Loucy (cell line): ENCODE results near the gene KPNB1.

Experiments
- H2AFZ ChIP-seq: fragments of 200-600 bp; sonication (generic); 2 replicates; pipeline ENCODE4 v1.6.0; 2016; ENCODE audit warnings: antibody characterized with exemption, mild to moderate bottlenecking, low read length, moderate library complexity
- H3F3A ChIP-seq: fragments of 200-600 bp; 2 replicates; pipeline ENCODE4 v1.6.0; 2016; ENCODE audit warnings: antibody characterized with exemption, low read depth, mild to moderate bottlenecking
- H3K27me3 ChIP-seq: fragments of 200-600 bp; sonication (generic); 2 replicates; pipeline ENCODE4 v1.6.1; 2014; ENCODE audit warnings: low read length, mild to moderate bottlenecking; ENCODE audit not compliant: insufficient read depth, poor library complexity, severe bottlenecking
- H3K36me3 ChIP-seq: fragments of 200-600 bp; sonication (generic); 2 replicates; pipeline ENCODE4 v1.6.1; 2016; ENCODE audit warnings: low read length; ENCODE audit not compliant: insufficient read depth
- H3K4me1 ChIP-seq: fragments of 200-600 bp; sonication (generic); 2 replicates; pipeline ENCODE4 v1.5.1; 2014; ENCODE audit warnings: low read length, mild to moderate bottlenecking; ENCODE audit not compliant: insufficient read depth, poor library complexity, severe bottlenecking
- H3K4me2 ChIP-seq: fragments of 200-600 bp; sonication (generic); 2 replicates; pipeline ENCODE4 v1.6.0; 2014; ENCODE audit warnings: antibody characterized with exemption, low read length, low read depth, mild to moderate bottlenecking; ENCODE audit not compliant: poor library complexity, severe bottlenecking
- H3K4me3 ChIP-seq: fragments of 200-600 bp; sonication (generic); 2 replicates; pipeline ENCODE4 v1.5.1; 2014; ENCODE audit warnings: low read length, mild to moderate bottlenecking, mixed read lengths; ENCODE audit not compliant: poor library complexity, severe bottlenecking
- H3K79me2 ChIP-seq: fragments of 200-600 bp; sonication (generic); 2 replicates; pipeline ENCODE4 v1.6.1; 2014; ENCODE audit warnings: low read length; ENCODE audit not compliant: insufficient read depth
- H3K9ac ChIP-seq: fragments of 200-600 bp; sonication (generic); 2 replicates; pipeline ENCODE4 v1.6.0; 2014; ENCODE audit warnings: mild to moderate bottlenecking, low read depth, low read length, moderate library complexity; ENCODE audit not compliant: poor library complexity, severe bottlenecking
- H3K9me2 ChIP-seq: fragments of 200-600 bp; sonication (generic); replicated peaks from 2 replicates; pipeline ENCODE4 v1.6.1; 2016; ENCODE audit warnings: low read depth, low read length, mixed read lengths
- H3K9me3 ChIP-seq: fragments of 200-600 bp; sonication (generic); 2 replicates; pipeline ENCODE4 v1.6.1; 2014; ENCODE audit warnings: mild to moderate bottlenecking, antibody characterized with exemption, low read length, low read depth; ENCODE audit not compliant: insufficient read depth
- H4K20me1 ChIP-seq: fragments of 200-600 bp; sonication (generic); 2 replicates; pipeline ENCODE4 v1.6.0; 2014; ENCODE audit warnings: antibody characterized with exemption, low read length, mild to moderate bottlenecking; ENCODE audit not compliant: insufficient read depth, poor library complexity, severe bottlenecking
- CTCF ChIP-seq: fragments of 200-600 bp; sonication (generic); conservative IDR thresholded peaks from 2 replicates; pipeline ENCODE4 v1.5.1; 2014; ENCODE audit warnings: mild to moderate bottlenecking, antibody characterized with exemption, low read length
- EZH2phosphoT487 ChIP-seq: fragments of 200-600 bp; IDR thresholded peaks from 2 replicates; pipeline ENCODE4 v1.6.1; 2018; ENCODE audit warnings: antibody characterized with exemption, mild to moderate bottlenecking, moderate library complexity, borderline replicate concordance

The KPNB1 gene

GRCh38 chr17:47727704-47728036, 78.0 kb downstream of the KPNB1 start:
- no peaks in the 10 kb centered on the region for H3K9me2 ChIP-seq
- H3F3A ChIP-seq: no peaks in the 10 kb centered on the region
- no peaks in the 10 kb centered on the region for H3K79me2 ChIP-seq
- H3K9me3 ChIP-seq: no peaks in the 10 kb centered on the region
- peak overlapping the region; percentile 35 for H3K9ac ChIP-seq
- TF ChIP-seq CTCF (no peak), EZH2phosphoT487 (no peak)
- no peaks in the 10 kb centered on the region for H3K27me3 ChIP-seq
- H3K36me3 ChIP-seq: no peaks in the 10 kb centered on the region
- H2AFZ ChIP-seq: no peak overlapping the region
- no peak overlapping the region for H3K4me3 ChIP-seq
- peaks cover 22% of the 10 kb centered on the region for H3K4me1 ChIP-seq
- H4K20me1 ChIP-seq: no peaks in the 10 kb centered on the region
- no peak overlapping the region for H3K4me2 ChIP-seq

GRCh38 chr17:47728214-47728877, 78.6 kb downstream of the KPNB1 start:
- Histone ChIP-seq H3K9me2 (no peaks in the 10 kb centered on the region), H3F3A (no peaks in the 10 kb centered on the region), H3K79me2 (no peaks in the 10 kb centered on the region), H3K27me3 (no peaks in the 10 kb centered on the region), H3K9ac (no peak overlapping the region), H3K4me1 (peaks cover 24% of the 10 kb centered on the region), H3K9me3 (no peaks in the 10 kb centered on the region), H4K20me1 (no peaks in the 10 kb centered on the region), H3K4me2 (no peak overlapping the region), H2AFZ (no peak overlapping the region), H3K36me3 (no peaks in the 10 kb centered on the region), H3K4me3 (no peak overlapping the region)
- no peak for TF ChIP-seq CTCF
- TF ChIP-seq EZH2phosphoT487: no peak

GRCh38 chr17:47729476-47729875, 79.8 kb downstream of the KPNB1 start:
- Histone ChIP-seq H3K9ac (no peak overlapping the region), H3K9me3 (no peaks in the 10 kb centered on the region), H3K9me2 (no peaks in the 10 kb centered on the region), H3K27me3 (no peaks in the 10 kb centered on the region), H3K4me2 (no peak overlapping the region), H3F3A (no peaks in the 10 kb centered on the region), H3K4me1 (peaks cover 24% of the 10 kb centered on the region), H3K79me2 (no peaks in the 10 kb centered on the region), H3K4me3 (no peak overlapping the region), H4K20me1 (no peaks in the 10 kb centered on the region), H3K36me3 (no peaks in the 10 kb centered on the region), H2AFZ (no peak overlapping the region)
- TF ChIP-seq CTCF (no peak), EZH2phosphoT487 (no peak)
